GM21576 (cell line): ENCODE measurements around the gene CNOT3.
"Not testable (repeated sequence)": the region's sequence is repeated elsewhere in the genome, so short reads cannot be mapped to it uniquely, and the experiment has no call there.

Source experiments
- ATAC-seq: cut with Tn5 transposase; IDR thresholded peaks from one replicate; pipeline ENCODE4 v1.9.1; 2021; ENCODE audit warnings: mild to moderate bottlenecking, moderate library complexity; ENCODE audit not compliant: unreplicated experiment

The CNOT3 gene

GRCh38 chr19:54189735-54190502 lies 52.4 kb downstream of the CNOT3 start:
- ATAC-seq, result peak; percentile 43

- peak; percentile 46 for ATAC-seq
Observed at GRCh38 chr19:54190503-54191010, 53.0 kb downstream of the CNOT3 start.

GRCh38 chr19:54191011-54191810 lies 53.6 kb downstream of the CNOT3 start, which contains the start of gene TSEN34:
TSS of gene TSEN34 (plus strand) at chr19:54191308. CDS start at chr19:54191365, 57 bp downstream.
- peak; percentile 19 for ATAC-seq

GRCh38 chr19:54191811-54192453 lies 54.4 kb downstream of the CNOT3 start:
- no peak for ATAC-seq

DNA sequence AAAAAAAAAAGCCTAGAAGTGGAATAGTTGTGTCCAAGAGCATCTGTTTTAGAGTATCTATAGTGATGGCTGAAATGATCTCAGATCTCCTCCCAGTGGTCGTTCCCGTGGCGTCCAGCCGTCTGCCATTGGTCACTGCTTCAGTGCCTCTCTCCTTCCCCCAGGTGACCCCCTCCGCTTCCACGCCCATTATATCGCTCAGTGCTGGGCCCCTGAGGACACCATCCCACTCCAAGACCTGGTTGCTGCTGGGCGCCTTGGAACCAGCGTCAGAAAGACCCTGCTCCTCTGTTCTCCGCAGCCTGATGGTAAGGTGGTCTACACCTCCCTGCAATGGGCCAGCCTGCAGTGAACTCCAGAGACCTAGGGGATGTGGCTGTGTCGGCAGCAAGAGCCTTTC lies 55.4 kb downstream of the CNOT3 start:
- no peak for ATAC-seq

- ATAC-seq, result not testable (repeated sequence)
Observed at GRCh38 chr19:54194463-54194862, 56.9 kb downstream of the CNOT3 start.

GRCh38 chr19:54196536-54196935 lies 59.0 kb downstream of the CNOT3 start:
- ATAC-seq, result no peak

DNA sequence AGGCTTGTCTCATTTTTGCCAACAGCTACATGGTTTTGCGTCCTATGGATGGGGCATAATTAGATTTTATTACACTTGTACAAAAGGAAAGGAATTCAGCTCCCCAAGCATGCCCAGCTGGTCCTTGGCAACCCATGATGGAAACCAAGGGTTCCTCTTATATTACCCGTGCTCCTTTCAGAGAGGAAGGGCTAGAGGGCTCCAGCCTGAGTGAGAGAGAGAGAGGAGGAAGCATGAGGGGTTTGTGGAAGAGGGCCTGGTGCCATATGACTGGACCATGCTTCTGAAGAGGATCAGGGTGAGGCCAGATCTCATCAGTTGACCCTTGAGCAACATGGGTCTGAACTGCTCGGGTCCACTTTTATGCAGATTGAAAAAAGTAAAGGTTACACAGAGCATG lies 59.6 kb downstream of the CNOT3 start:
- ATAC-seq, result no peak

DNA sequence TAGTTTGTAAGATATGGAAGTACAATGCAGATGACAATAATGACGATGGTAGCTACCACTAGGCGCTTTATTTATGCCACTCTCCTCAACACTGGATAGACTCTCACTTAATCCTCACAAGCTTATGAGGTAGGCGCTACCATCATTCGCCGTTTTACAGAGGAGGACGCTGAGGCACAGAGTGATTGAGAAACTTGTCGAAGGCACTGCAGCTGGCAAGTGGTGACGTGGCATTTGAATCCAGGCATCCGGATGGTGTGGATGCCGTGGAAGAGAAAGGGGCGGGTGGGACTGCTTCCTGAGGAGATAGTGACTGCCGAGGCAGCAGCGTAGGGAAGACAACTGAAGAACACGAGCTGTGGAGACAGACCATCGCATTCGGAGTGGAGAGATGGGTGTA lies 61.8 kb downstream of the CNOT3 start:
- ATAC-seq, result no peak

DNA sequence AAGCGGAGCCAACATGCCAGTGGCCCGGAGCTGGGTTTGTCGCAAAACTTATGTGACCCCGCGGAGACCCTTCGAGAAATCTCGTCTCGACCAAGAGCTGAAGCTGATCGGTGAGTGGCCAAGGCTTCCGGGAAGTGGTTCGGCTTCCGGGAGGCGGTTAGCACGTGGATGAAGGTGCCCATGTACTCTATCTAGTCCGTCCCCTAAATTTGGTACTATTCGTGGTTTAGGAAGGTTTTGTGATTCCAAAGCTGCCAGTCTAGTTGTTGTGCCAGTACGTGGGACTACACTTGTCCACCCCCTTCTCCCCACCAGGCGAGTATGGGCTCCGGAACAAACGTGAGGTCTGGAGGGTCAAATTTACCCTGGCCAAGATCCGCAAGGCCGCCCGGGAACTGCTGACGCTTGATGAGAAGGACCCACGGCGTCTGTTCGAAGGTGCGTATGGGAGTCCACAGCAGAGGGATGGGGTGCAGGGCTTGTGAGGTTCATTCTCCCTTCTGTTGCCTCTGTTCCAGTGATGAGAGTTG lies 63.7 kb downstream of the CNOT3 start:
- no peak for ATAC-seq

DNA sequence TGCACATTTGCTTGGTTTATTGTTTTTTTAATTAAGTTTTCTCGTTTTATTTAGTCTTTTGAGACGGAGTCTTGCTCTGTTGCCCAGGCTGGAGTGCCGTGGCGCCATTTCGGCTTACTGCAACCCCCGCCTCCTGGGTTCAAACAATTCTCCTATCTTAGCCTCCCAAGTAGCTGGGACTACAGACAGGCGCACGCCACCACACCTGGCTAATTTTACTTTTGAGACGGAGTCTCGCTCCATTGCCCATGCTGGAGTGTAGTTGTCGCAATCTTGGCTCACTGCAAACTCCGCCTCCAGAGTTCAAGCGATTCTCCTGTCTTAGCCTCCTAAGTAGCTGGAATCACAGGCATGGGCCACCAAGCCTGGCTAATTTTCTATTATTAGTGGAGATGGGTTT lies 64.4 kb downstream of the CNOT3 start:
- ATAC-seq, result no peak

- ATAC-seq, result no peak
Observed at GRCh38 chr19:54203151-54203611, 65.6 kb downstream of the CNOT3 start.

GRCh38 chr19:54204767-54205468 lies 67.4 kb downstream of the CNOT3 start:
- no peak for ATAC-seq
